Measurements from ENCODE around the gene BCR.
A peak's percentile ranks its signal among the peaks of the same experiment; 100 is the strongest.
"Not testable (repeated sequence)": the region's sequence is repeated elsewhere in the genome, so short reads cannot be mapped to it uniquely, and the experiment has no call there.

The BCR gene

GRCh38 chr22:23287136-23288095 is 107.1 kb downstream of the BCR start:
- DNase-seq (ENCODE audit: low read depth in 3 of 3): no peak

GRCh38 chr22:23288301-23289129 is 108.2 kb downstream of the BCR start:
- no peak for DNase-seq (ENCODE audit: low read depth in 3 of 3)

GRCh38 chr22:23289130-23289503 is 108.8 kb downstream of the BCR start:
- DNase-seq (ENCODE audit: low read depth in 3 of 3): no peak

DNA sequence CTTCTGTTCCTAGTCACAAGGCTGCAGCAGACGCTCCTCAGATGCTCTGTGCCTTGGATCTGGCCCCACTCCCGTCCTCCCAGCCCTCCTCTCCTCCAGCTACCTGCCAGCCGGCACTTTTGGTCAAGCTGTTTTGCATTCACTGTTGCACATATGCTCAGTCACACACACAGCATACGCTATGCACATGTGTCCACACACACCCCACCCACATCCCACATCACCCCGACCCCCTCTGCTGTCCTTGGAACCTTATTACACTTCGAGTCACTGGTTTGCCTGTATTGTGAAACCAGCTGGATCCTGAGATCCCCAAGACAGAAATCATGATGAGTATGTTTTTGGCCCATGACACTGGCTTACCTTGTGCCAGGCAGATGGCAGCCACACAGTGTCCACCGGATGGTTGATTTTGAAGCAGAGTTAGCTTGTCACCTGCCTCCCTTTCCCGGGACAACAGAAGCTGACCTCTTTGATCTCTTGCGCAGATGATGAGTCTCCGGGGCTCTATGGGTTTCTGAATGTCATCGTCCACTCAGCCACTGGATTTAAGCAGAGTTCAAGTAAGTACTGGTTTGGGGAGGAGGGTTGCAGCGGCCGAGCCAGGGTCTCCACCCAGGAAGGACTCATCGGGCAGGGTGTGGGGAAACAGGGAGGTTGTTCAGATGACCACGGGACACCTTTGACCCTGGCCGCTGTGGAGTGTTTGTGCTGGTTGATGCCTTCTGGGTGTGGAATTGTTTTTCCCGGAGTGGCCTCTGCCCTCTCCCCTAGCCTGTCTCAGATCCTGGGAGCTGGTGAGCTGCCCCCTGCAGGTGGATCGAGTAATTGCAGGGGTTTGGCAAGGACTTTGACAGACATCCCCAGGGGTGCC is 109.8 kb downstream of the BCR start:
- DNase-seq (ENCODE audit: low read depth in 3 of 3): peak; percentile 31 to 59 (median 31)

- no peak for DNase-seq (ENCODE audit: low read depth in 3 of 3)
Observed at GRCh38 chr22:23291806-23292452, 111.6 kb downstream of the BCR start.

DNA sequence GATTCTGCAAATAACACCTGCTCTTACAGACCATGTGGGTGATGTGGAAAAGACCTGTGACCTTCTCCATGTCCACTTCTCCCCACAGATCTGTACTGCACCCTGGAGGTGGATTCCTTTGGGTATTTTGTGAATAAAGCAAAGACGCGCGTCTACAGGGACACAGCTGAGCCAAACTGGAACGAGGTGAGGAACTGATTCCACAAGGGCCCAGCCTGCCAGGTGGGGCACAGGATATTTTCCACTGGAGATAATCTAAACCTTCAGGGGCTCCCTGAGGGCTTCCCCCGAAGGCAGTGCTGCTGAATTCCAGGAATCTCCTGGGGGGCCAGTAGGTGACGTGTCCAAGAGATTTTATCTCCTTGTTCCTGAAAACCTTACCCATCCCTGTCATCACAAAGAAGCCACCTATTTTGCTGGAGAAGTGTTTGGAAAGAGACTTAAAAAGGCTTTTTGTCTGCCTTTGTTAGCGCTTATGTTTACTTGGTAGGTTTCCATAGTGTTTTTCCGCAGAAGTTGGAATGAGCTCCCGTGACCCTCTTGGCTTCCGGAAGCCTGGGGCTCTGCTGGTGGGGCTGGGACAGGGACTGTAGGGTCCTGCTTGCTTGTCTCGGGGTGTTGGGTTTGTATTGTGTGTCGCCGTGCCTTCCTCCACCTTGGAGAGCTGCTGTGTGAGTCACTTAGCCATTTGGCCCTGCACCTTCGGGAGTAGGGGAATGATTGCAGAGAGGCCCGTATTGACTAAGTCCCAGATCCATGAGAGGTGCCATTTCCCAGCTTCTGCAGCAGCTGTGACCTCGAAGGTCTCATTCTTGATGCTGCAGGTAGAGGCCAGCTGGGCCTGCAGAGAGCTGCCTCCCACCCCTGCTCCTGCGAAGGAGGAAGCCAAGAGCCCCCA is 112.4 kb downstream of the BCR start:
- no peak for DNase-seq (ENCODE audit: low read depth in 3 of 3)

DNA sequence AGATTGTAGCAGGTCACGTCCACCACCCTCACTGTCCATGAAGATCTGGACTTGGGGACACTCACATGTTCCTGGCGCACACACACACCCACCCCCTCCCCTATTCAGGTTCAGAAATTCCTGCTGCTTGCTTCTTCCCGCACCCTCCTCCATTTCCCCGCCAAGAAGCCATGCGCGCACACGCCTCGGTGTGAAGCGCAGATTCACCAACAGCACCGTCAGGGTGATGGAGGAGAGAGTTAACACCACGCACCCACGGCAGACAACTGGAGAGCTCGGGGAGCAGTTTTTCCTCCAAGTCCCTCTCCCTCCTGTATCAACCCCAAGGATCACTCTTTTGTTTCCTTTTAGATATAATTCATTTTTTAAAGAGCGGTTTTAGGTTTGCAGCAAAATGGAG is 113.4 kb downstream of the BCR start:
- no peak for DNase-seq (ENCODE audit: low read depth in 3 of 3)

DNA sequence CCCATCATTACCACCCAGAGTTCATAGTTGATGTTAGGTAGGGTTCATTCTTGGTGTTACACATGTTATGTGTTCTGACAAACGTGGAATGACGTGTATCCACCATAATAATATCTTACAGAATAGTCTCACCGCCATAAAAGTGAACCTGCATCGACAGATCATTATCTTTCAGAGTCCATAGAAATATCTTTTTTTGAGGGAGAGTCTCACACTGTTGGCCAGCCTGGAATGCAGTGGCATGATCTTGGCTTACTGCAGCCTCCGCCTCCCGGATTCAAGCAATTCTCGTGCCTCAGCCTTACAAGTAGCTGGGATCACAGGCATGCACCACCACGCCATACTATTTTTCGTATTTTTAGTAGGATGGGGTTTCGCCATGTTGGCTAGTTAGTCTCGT is 113.9 kb downstream of the BCR start:
- no peak for DNase-seq (ENCODE audit: low read depth in 3 of 3)

- DNase-seq (ENCODE audit: low read depth in 3 of 3): no peak
Observed at GRCh38 chr22:23300476-23300875, 120.2 kb downstream of the BCR start.

DNA sequence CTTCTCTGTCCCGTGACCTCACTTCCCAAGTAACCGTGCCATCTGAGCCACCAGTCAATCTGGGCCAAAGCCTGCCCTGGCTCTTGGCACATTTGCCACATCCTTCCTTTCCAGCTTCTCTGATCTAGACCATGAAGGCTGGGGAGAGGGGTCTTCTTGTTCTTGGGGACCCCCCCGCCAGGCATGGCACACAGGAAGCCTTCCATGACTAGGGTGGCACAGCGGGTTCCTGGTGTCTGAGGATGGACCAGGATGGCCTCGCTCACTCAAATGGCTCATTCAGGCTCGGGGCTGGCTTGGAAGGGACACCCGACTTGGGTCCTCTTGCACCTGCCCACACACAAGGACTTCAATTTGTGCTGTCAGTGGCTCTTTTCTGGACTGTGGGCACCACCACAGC is 121.3 kb downstream of the BCR start:
- no peak for DNase-seq (ENCODE audit: low read depth in 3 of 3)

- DNase-seq (ENCODE audit: low read depth in 3 of 3): no peak
Observed at GRCh38 chr22:23302171-23303002, 122.1 kb downstream of the BCR start.

DNA sequence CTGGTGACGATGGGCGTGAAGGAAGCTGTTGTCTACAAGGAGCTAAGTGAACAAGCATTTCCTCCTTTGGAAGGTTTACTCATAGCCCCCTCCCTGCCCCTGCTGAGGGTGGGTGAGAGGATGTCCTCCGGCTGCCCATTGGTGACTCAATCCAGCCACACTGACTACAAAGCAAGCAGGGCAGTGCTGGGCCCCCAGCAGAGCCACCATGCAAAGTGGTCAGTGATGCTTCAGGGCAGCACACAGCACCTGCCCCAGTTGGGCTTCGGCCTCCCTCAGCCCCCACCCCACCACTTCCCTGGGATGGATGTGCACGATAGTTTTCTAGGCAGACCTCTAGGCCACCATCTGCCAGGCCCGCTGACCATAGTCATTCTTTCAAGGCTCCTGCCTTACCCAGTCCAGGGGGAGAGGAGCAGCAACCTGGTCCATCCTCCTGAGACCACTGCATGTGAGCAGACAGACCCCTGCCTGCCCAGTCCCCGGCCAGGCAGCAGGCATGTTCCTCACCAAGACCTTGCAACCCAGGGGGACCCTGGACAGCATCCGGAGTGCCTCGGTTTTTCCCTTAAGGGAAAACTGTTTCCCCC is 125.1 kb downstream of the BCR start:
- no peak for DNase-seq (ENCODE audit: low read depth in 3 of 3)

DNA sequence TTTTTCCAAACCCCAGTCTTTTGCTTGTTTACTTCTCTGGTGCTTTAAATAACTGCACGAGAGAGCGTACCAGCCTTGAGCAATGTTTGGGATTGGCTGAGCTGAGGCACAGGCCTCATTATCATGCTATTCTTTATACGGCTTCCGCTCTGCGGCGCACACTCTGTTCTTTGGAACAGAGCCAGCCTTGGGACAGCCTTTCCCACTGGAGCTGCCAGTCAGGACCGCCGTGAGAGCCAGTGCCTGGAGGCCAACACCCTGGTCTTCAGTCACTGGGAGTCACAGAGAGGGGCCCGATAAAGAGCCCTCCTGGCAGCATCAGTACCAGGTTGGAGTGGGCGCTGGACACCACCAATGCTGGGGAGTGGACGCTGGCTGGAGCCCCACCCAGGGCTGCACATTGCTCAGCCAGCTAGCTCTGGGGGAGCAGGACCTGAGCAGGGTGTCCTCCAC is 125.6 kb downstream of the BCR start:
- no peak for DNase-seq (ENCODE audit: low read depth in 3 of 3)

DNA sequence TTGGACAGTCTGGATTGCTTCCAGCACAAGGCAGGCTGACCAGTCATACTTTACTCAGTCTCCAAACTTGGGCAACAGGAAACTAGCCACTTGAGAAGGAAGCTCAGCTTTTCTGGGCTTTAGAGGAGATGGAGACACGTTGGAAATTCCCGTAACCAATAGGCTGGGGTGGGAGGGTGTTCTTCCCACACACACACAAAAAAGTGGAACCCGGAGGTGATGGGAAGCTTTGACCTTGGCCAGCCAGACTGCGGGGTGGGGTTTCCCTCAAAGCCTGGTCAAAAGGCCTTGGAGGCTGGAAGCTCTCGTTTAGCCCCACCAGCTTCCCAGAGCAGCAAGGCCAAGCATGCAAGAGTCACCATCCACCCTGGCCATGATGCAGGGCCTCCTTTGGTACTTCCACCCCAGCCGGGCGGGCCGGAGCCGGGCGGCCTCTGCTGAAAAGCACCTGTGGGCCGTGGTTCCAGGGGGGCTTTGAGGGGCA is 126.2 kb downstream of the BCR start:
- no peak for DNase-seq (ENCODE audit: low read depth in 3 of 3)

DNA sequence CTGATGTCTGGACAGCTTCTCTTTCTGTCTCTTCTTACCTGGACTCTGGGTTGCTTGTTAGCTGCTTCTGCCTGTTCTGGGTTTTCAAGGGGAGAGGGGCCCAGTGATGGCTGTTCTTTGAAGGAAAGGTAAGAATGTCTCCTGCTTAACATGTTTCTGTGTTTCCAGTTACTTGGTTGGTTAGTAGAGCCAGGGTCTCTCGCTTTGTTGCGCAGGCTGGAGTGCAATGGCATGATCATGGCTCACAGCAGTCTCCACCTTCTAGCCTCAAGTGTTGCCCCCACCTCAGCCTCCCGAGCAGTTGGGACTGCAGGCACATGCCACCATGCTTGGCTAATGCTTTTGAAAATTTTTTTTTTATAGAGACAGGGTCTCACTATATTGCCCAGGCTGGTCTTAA is 126.6 kb downstream of the BCR start:
- no peak for DNase-seq (ENCODE audit: low read depth in 3 of 3)

DNA sequence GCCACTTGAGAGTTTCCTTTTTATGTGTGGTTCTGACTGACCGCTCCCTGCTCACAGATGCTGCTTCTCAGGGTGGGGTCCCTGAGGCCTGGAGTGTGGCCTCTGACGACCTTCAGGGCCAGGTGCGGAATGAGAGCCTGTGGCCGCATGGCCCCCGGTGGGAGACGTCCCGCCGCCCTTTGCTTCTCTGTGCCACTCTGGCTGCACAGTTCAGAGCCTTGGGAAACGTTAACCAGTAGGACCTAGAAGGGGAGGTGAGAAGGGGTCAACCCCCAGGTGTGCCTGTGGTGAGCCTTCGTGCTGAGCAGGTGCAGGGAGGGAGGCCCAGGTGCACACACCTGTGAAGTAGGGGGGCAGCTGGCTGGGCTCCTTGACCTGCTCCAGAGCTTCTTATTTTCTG is 127.2 kb downstream of the BCR start:
- not testable (repeated sequence) for DNase-seq (ENCODE audit: low read depth in 3 of 3)

DNA sequence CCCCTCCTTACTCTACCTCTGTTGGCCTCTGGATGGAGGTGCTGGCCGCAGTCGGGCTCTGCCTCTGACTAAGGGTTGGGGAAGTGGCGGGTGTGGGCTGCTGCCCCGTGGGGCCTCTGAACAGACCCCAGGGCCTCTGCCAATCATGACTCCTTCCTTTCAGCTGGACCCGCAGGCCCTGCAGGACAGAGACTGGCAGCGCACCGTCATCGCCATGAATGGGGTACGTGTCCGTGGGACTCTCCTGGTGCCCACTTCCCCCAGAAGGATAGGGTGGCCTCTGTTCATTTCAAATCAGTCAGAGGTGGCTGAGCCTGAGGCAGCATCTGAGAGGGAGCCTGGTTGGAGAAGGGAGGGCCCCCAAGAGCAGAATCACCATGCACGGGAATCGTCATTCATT is 129.0 kb downstream of the BCR start:
- DNase-seq (ENCODE audit: low read depth in 3 of 3): not testable (repeated sequence)

DNA sequence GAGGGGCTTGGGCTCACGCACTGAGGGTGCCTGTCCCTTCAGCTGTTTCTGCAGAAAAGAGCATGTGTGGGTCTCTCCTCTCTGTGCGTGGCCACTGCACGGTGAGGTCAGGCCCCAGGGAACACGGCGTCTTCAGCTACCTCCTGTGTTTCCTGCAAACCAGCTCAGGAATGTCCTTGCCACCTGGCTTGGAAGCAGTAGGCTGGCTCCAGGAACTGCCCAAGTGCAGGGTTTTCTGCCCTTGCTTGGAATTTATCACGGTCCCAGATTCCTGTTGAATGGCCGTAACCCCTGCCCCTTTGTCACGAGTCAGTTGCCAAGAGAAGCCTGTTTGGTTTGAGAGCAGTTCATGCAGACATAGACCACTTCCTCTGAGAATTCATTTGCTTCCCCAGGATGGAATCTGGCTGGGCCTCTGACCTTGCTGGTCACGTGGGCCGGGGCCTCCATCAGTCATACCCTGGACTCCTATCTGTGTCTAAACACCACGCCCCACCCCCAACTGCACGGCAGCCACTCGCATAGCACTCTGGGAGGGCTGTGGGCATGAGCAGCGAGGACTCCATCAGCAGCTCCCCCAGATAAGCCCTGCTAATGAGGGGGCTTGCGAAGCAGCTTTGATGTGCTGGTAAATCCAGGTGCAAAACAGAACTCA is 130.3 kb downstream of the BCR start:
- not testable (repeated sequence) for DNase-seq (ENCODE audit: low read depth in 3 of 3)
